IMR-90 (cell line): ENCODE results near the gene CHD2. TPM values are rescaled to one million over a fixed set of nuclear protein-coding genes. Genes with fewer than 3 reads are reported as not detected.

ENCODE experiments used
- ATAC-seq: fragments of 200-7000 bp; cut with Tn5 transposase; 2 replicates; pipeline ENCODE4 v1.9.1; 2020; ENCODE audit warnings: low read depth, mild to moderate bottlenecking, moderate library complexity
- BruUV-seq: library from RNA; stranded (reverse); fragments of 400-500 nt; replicated peaks from 2 replicates; lab custom pipeline; 2021; lab: Mats Ljungman, UMichigan
- CTCF ChIA-PET: fragments of 300-600 bp; formaldehyde crosslinking; extraction: SDS; loops from one replicate; lab custom pipeline; 2021; ENCODE audit warnings: antibody characterized with exemption; lab: Yijun Ruan, JAX
- POLR2A ChIA-PET: fragments of 300-600 bp; sonication (Branson Sonifier 250); formaldehyde crosslinking; loops from one replicate; lab custom pipeline; 2022; ENCODE audit warnings: antibody characterized with exemption; ENCODE audit not compliant: unreplicated experiment; lab: Charles Lee
- DNase-seq: peaks from one replicate; pipeline ENCODE4 v3.0.0; 2013
- H2AFZ ChIP-seq: replicated peaks from 2 replicates; pipeline ENCODE3; 2013; ENCODE audit warnings: low read length, mild to moderate bottlenecking; ENCODE audit not compliant: poor library complexity
- H2AK5ac ChIP-seq: 2 replicates; pipeline ENCODE4 v1.6.1; 2013; ENCODE audit warnings: low read depth, low read length, inconsistent platforms
- H2AK9ac ChIP-seq: replicated peaks from 2 replicates; pipeline ENCODE3; 2013; ENCODE audit warnings: mild to moderate bottlenecking, low read depth, low read length, moderate library complexity; ENCODE audit not compliant: poor library complexity
- H2BK120ac ChIP-seq: 2 replicates; pipeline ENCODE4 v1.6.1; 2013; ENCODE audit warnings: low read depth, low read length, inconsistent platforms
- H2BK15ac ChIP-seq: 3 replicates; pipeline ENCODE4 v1.6.1; 2013; ENCODE audit warnings: low read depth, low read length, inconsistent platforms
- H2BK20ac ChIP-seq: 2 replicates; pipeline ENCODE4 v1.6.1; 2013; ENCODE audit warnings: low read depth, mild to moderate bottlenecking, inconsistent platforms, low read length, moderate library complexity
- H2BK5ac ChIP-seq: 2 replicates; pipeline ENCODE4 v1.6.1; 2013; ENCODE audit warnings: mild to moderate bottlenecking, low read depth, low read length, inconsistent platforms; ENCODE audit not compliant: poor library complexity, severe bottlenecking
- H3K14ac ChIP-seq: replicated peaks from 2 replicates; pipeline ENCODE4 v1.6.1; 2013; ENCODE audit warnings: low read depth, low read length, inconsistent platforms
- H3K18ac ChIP-seq: 2 replicates; pipeline ENCODE4 v1.6.1; 2013; ENCODE audit warnings: low read depth, low read length, control low read depth
- H3K23ac ChIP-seq: 2 replicates; pipeline ENCODE4 v1.6.1; 2013; ENCODE audit warnings: low read depth, low read length, inconsistent platforms
- H3K27ac ChIP-seq: 2 replicates; pipeline ENCODE4 v1.5.1; 2013; ENCODE audit warnings: mild to moderate bottlenecking, control low read depth, low read length; ENCODE audit not compliant: insufficient read depth
- H3K27me3 ChIP-seq: 2 replicates; pipeline ENCODE4 v1.6.1; 2013; ENCODE audit warnings: low read length; ENCODE audit not compliant: control insufficient read depth, insufficient read depth
- H3K36me3 ChIP-seq: 2 replicates; pipeline ENCODE4 v1.6.1; 2013; ENCODE audit warnings: low read length, mixed read lengths; ENCODE audit not compliant: control insufficient read depth, insufficient read depth
- H3K4ac ChIP-seq: 2 replicates; pipeline ENCODE4 v1.6.1; 2013; ENCODE audit warnings: low read depth, low read length, inconsistent platforms
- H3K4me1 ChIP-seq: 2 replicates; pipeline ENCODE4 v1.6.1; 2013; ENCODE audit warnings: low read length, mixed read lengths; ENCODE audit not compliant: control insufficient read depth, insufficient read depth
- H3K4me2 ChIP-seq: 2 replicates; pipeline ENCODE4 v1.6.1; 2013; ENCODE audit warnings: low read depth, mild to moderate bottlenecking, control low read depth, low read length, moderate library complexity
- H3K4me3 ChIP-seq: 2 replicates; pipeline ENCODE4 v1.5.1; 2013; ENCODE audit warnings: low read depth, mild to moderate bottlenecking, control low read depth, low read length, moderate library complexity; ENCODE audit not compliant: insufficient read depth
- H3K56ac ChIP-seq: 2 replicates; pipeline ENCODE4 v1.6.1; 2013; ENCODE audit warnings: low read length, inconsistent platforms; ENCODE audit not compliant: insufficient read depth; ENCODE audit errors: extremely low read depth
- H3K79me1 ChIP-seq, 2 experiments: 2 replicates each; pipeline ENCODE4 v1.6.1; 2013; ENCODE audit warnings: low read length in 2 of 2, inconsistent platforms in 1 of 2, low read depth in 1 of 2
- H3K9ac ChIP-seq: 2 replicates; pipeline ENCODE4 v1.6.1; 2013; ENCODE audit warnings: low read depth, low read length, control low read depth
- H3K9me1 ChIP-seq: 2 replicates; pipeline ENCODE4 v1.6.1; 2013; ENCODE audit warnings: low read length, inconsistent platforms; ENCODE audit not compliant: insufficient read depth
- H3K9me3 ChIP-seq: 2 replicates; pipeline ENCODE4 v1.6.1; 2013; ENCODE audit warnings: low read length; ENCODE audit not compliant: control insufficient read depth, insufficient read depth
- H4K20me1 ChIP-seq: 2 replicates; pipeline ENCODE4 v1.6.1; 2013; ENCODE audit warnings: low read length, inconsistent platforms; ENCODE audit not compliant: insufficient read depth
- H4K5ac ChIP-seq: 2 replicates; pipeline ENCODE4 v1.6.1; 2013; ENCODE audit warnings: mild to moderate bottlenecking, low read depth, low read length, control low read depth
- H4K8ac ChIP-seq, 2 experiments: 2 replicates each; pipeline ENCODE4 v1.6.1; 2013; ENCODE audit warnings: low read depth in 2 of 2, low read length in 2 of 2, control low read depth in 1 of 2, inconsistent platforms in 1 of 2
- H4K91ac ChIP-seq: 2 replicates; pipeline ENCODE4 v1.6.1; 2013; ENCODE audit warnings: low read depth, low read length, inconsistent platforms; ENCODE audit not compliant: insufficient read depth
- CEBPB ChIP-seq: IDR thresholded peaks from 2 replicates; pipeline ENCODE4 v1.6.1; 2012; ENCODE audit warnings: low read depth, low read length, improper control_type of control experiment
- POLR2A ChIP-seq: IDR thresholded peaks from 2 replicates; pipeline ENCODE4 v1.6.1; 2012; ENCODE audit warnings: mild to moderate bottlenecking, low read depth, low read length
- WGBS, 2 experiments: methylation state at CpG; one replicate each; pipeline versions ENCODE4 v1.1.5 to v1.1.7; 2013; ENCODE audit warnings: missing lambda C conversion rate in 2 of 2; ENCODE audit not compliant: insufficient read length in 1 of 2; ENCODE audit errors: extremely low coverage in 2 of 2; 5-methylcytosine and 5-hydroxymethylcytosine counted together
- dilution Hi-C: fragments of 300-500 bp; cut with HindIII; formaldehyde crosslinking; loops from one replicate; pipeline ENCODE4 v1.14.3; 2018; ENCODE audit warnings: low sequenced_read_pairs; ENCODE audit not compliant: unreplicated experiment
- in situ Hi-C: fragments of 300-500 bp; cut with MboI; formaldehyde crosslinking; loops from 3 replicates; pipeline ENCODE4 v1.14.3; 2019; ENCODE audit warnings: low sequenced_read_pairs, inconsistent platforms, mixed read lengths
- intact Hi-C: fragments of 100-400 bp; cut with micrococcal nuclease; formaldehyde crosslinking; loops from 2 replicates; pipeline ENCODE4 v1.10.0; 2022
- polyA plus RNA-seq, 3 experiments: library from polyadenylated mRNA; depleted of rRNA; stranded (reverse); fragments of >200 nt; gene quantifications; 2 replicates each; pipeline ENCODE4 v1.2.3, GENCODE V29; 2012; ENCODE audit warnings: low replicate concordance in 1 of 3
- total RNA-seq: library from RNA; depleted of rRNA; stranded (reverse); fragments of >200 nt; gene quantifications from 2 replicates; pipeline ENCODE4 v1.2.3, GENCODE V29; 2012
- TF ChIP-seq, protein P1 (sequence below): fragments of 150-350 bp; IDR thresholded peaks from 2 replicates; pipeline ENCODE4 v1.6.1; 2017; ENCODE audit warnings: mild to moderate bottlenecking, antibody characterized with exemption, low read length, low read depth

The CHD2 gene
- total and polyA plus RNA-seq, 2 of the 4 experiments (the other 2 are of a cell fraction): 44.9 to 64.7 TPM

DNA sequence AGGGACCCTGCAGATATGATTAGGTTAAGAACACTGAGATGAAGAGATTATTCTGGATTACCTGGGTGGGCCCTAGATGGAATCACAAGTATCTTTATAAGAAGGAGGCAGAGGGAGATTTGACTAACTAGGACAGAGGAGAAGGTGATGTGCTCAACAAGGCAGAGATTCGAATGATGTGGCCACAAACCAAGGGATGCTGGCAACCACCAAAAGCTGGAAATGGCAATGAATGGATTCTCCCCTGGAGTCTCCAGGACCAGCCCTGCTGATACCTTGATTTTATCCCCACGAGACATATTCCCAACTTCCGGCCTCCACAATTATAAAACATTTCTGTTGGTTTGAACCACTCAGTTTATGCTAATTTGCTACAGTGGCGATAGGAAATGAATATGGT lies 146.0 kb downstream of the CHD2 start:
- POLR2A ChIA-PET: no interaction called here
- Histone ChIP-seq H3K14ac (no peak overlapping the region), H3K27ac (no peak overlapping the region), H2BK20ac (no peak overlapping the region), H4K20me1 (no peaks in the 10 kb centered on the region), H3K27me3 (peaks cover 4% of the 10 kb centered on the region; the same call in 1 of the 2 replicates), H3K36me3 (no peaks in the 10 kb centered on the region), H3K9me3 (peaks cover 3% of the 10 kb centered on the region; the same call in 1 of the 2 replicates), H2AK5ac (no peak overlapping the region), H3K4ac (no peak overlapping the region), H2BK120ac (no peak overlapping the region), H4K5ac (no peak overlapping the region), H3K23ac (no peak overlapping the region), H3K4me2 (no peak overlapping the region), H2BK5ac (no peak overlapping the region), H3K79me1 (no peaks in the 10 kb centered on the region), H2BK15ac (no peak overlapping the region), H2AK9ac (no peak overlapping the region), H4K91ac (no peak overlapping the region), H3K18ac (no peak overlapping the region), H4K8ac (no peak overlapping the region), H3K4me3 (no peak overlapping the region), H3K9ac (no peak overlapping the region), H3K56ac (no peak overlapping the region), H2AFZ (no peak overlapping the region), H3K9me1 (no peaks in the 10 kb centered on the region), H3K4me1 (no peaks in the 10 kb centered on the region)
- no peak for ATAC-seq
- 63% methylated on average over 3 of the region's 4 CpGs; no CpG with 5 or more reads in 1 of the 2 experiments for WGBS, 2 experiments
- in situ Hi-C loops: no loop called here
- CTCF ChIA-PET: no interaction called here
- DNase-seq: no peak
- TF ChIP-seq POLR2A (no peak), CEBPB (no peak)
- TF ChIP-seq, protein P1, sequence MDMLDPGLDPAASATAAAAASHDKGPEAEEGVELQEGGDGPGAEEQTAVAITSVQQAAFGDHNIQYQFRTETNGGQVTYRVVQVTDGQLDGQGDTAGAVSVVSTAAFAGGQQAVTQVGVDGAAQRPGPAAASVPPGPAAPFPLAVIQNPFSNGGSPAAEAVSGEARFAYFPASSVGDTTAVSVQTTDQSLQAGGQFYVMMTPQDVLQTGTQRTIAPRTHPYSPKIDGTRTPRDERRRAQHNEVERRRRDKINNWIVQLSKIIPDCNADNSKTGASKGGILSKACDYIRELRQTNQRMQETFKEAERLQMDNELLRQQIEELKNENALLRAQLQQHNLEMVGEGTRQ: no peak
- dilution Hi-C loops: no loop called here
- intact Hi-C loops: no loop called here
- no TSS peak for BruUV-seq
